Right cardiac atrium (tissue), 5 donors: Measurements from ENCODE around the gene CRYBA4. TPM values are rescaled to one million over a fixed set of nuclear protein-coding genes. Genes with fewer than 3 reads are reported as not detected.

Experiments
- ATAC-seq, 2 donors: fragments of 200-7000 bp; cut with Tn5 transposase; one replicate each; pipeline versions ENCODE4 v1.8.0 to v1.9.1; 2020; ENCODE audit warnings: moderate library complexity in 2 of 2, mild to moderate bottlenecking in 1 of 2
- DNase-seq, 3 donors: peaks; one replicate each; pipeline ENCODE4 v3.0.0-alpha.2; 2020
- H3K27ac ChIP-seq: one replicate; pipeline ENCODE4 v1.5.1; 2013; ENCODE audit warnings: mild to moderate bottlenecking, low read length, control low read depth, moderate library complexity
- H3K27me3 ChIP-seq: one replicate; pipeline ENCODE4 v1.6.1; 2013; ENCODE audit not compliant: control insufficient read depth, insufficient read depth
- H3K4me1 ChIP-seq: one replicate; pipeline ENCODE4 v1.6.1; 2013; ENCODE audit warnings: low read length; ENCODE audit not compliant: control insufficient read depth, insufficient read depth
- H3K4me3 ChIP-seq: one replicate; pipeline ENCODE4 v1.5.1; 2013; ENCODE audit warnings: low read length, control low read depth
- H3K9me3 ChIP-seq: one replicate; pipeline ENCODE4 v1.6.1; 2013; ENCODE audit warnings: low read length; ENCODE audit not compliant: control insufficient read depth
- WGBS: extraction: QIAGEN DNeasy Blood & Tissue Kit; methylation state at CpG from one replicate; pipeline ENCODE4 v1.1.7; 2013; 5-methylcytosine and 5-hydroxymethylcytosine counted together
- intact Hi-C, 4 donors: fragments of 100-400 bp; cut with DNase I; formaldehyde crosslinking; loops; one replicate each; pipeline versions ENCODE4 v1.11.0 to v1.14.0; 2022 to 2023
- polyA plus RNA-seq: library from polyadenylated mRNA; stranded (reverse); fragments of 200-250 nt; gene quantifications from one replicate; pipeline ENCODE4 v1.2.3, GENCODE V29; 2013
- total RNA-seq, 4 donors: library from RNA; stranded (reverse); fragmentation: NEBNext Ultra II Directional; extraction: Animal tissue kit (Norgen Biotek cat#: 25700); gene quantifications; one replicate each; pipeline ENCODE4 v1.2.1, GENCODE V29; 2021
- donor health status: healthy with polysubstance abuse.
- donor health status: DM: no; HTN: yes; CAD: no.
- donor health status: DM: no; HTN: no; CAD: no.
- donor health status: DM: no; HTN: yes; CAD: no; lungs with severe emphysema.
- donor health status: DM: yes; HTN: yes; CAD: no.

CRYBA4 gene
- total and polyA plus RNA-seq, 5 donors: not detected

- WGBS: 90% methylated on average over 4 of the region's 4 CpGs
- peaks cover 11% of the 10 kb centered on the region for H3K4me1 ChIP-seq
- ATAC-seq (no peak), DNase-seq (no peak)
- intact Hi-C loops: no loop called here
- no peak overlapping the region for H3K27ac ChIP-seq
- H3K4me3 ChIP-seq: no peak overlapping the region
- no peaks in the 10 kb centered on the region for H3K27me3 ChIP-seq
- no peaks in the 10 kb centered on the region for H3K9me3 ChIP-seq
Observed at GRCh38 chr22:26675687-26676268, 54.0 kb downstream of the CRYBA4 start.

DNA sequence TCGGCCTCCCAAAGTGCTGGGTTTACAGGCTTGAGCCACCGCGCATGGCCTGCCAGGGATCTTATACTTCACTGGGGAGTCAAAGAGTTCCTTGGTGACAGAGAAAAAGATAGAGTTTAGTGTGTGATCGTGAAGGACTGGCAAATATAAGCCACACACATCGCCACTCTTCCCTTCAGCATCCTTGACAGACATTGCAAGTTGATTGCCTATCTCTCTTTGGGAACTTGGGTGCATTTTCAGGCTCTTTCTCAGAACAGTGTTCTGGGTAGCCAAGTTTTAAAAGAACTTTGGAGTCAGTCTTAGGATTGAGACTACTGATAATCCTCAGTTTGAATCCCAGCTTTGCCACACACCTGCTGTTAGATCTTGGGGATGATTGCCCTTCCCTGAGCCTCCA lies 55.5 kb downstream of the CRYBA4 start:
- DNase-seq (no peak), ATAC-seq (no peak)
- peaks cover 14% of the 10 kb centered on the region for H3K4me1 ChIP-seq
- no peaks in the 10 kb centered on the region for H3K27me3 ChIP-seq
- H3K4me3 ChIP-seq: no peak overlapping the region
- H3K27ac ChIP-seq: no peak overlapping the region
- H3K9me3 ChIP-seq: no peaks in the 10 kb centered on the region
- WGBS: 82% methylated on average over 5 of the region's 5 CpGs
- intact Hi-C loops: no loop called here

GRCh38 chr22:26679003-26679629 lies 57.4 kb downstream of the CRYBA4 start:
- DNase-seq (peak; percentile 66 to 87 (median 86)), ATAC-seq (peak; percentile 74 to 77)
- WGBS: 34% methylated on average over 9 of the region's 9 CpGs
- intact Hi-C loops: no loop called here
- Histone ChIP-seq H3K4me1 (peaks cover 12% of the 10 kb centered on the region), H3K4me3 (no peak overlapping the region), H3K9me3 (no peaks in the 10 kb centered on the region), H3K27ac (no peak overlapping the region), H3K27me3 (no peaks in the 10 kb centered on the region)

Other genes starting within 250 kb of the CRYBA4 start
- under 1 TPM; 0.08 to 0.50 (median 0.23) TPM for gene ASPHD2, start 192.7 kb upstream of the CRYBA4 start, total RNA-seq
- gene ASPHD2, start 192.7 kb upstream of the CRYBA4 start, polyA plus RNA-seq: 0.05 TPM
- gene HPS4, start 138.2 kb upstream of the CRYBA4 start, total RNA-seq: 10 to 100 TPM; 11.4 to 14.0 (median 12.3) TPM
- gene HPS4, start 138.2 kb upstream of the CRYBA4 start, polyA plus RNA-seq: 7.4 TPM
- 10 to 100 TPM; 20.4 to 25.8 (median 22.3) TPM for gene SRRD, start 138.1 kb upstream of the CRYBA4 start, total RNA-seq
- gene SRRD, start 138.1 kb upstream of the CRYBA4 start, polyA plus RNA-seq: 10.8 TPM
- 10 to 100 TPM; 19.8 to 28.7 (median 25.4) TPM for gene TFIP11, start 109.5 kb upstream of the CRYBA4 start, total RNA-seq
- 15.2 TPM for gene TFIP11, start 109.5 kb upstream of the CRYBA4 start, polyA plus RNA-seq
- 10 to 100 TPM; 30.5 to 55.2 (median 36.9) TPM for gene TPST2, start 31.8 kb upstream of the CRYBA4 start, total RNA-seq
- gene TPST2, start 31.8 kb upstream of the CRYBA4 start, polyA plus RNA-seq: 27.6 TPM
- 1 to 10 TPM in 2 of 4 donors, under 1 TPM in 2; 0.48 to 1.3 (median 0.99) TPM for gene CRYBB1, start 3.9 kb upstream of the CRYBA4 start, total RNA-seq
- gene CRYBB1, start 3.9 kb upstream of the CRYBA4 start, polyA plus RNA-seq: 0.25 TPM
- 1 to 10 TPM; 1.3 to 2.7 (median 1.5) TPM for gene MIAT, start 35.6 kb downstream of the CRYBA4 start, total RNA-seq
- gene MIAT, start 35.6 kb downstream of the CRYBA4 start, polyA plus RNA-seq: 0.45 TPM